Urothelium cell line (cell line): ENCODE data around the gene HECA.
A peak's percentile ranks its signal among the peaks of the same experiment; 100 is the strongest.
"Not testable (repeated sequence)": the region's sequence is repeated elsewhere in the genome, so short reads cannot be mapped to it uniquely, and the experiment has no call there.

Experiments
- DNase-seq: peaks from one replicate; pipeline ENCODE4 v3.0.0; 2011; ENCODE audit warnings: low spot score, mixed read lengths
- FAIRE-seq: peaks from 2 replicates; lab custom pipeline; 2011; peaks lifted over from hg19 to GRCh38; lab: Jason Lieb, UNC

Gene HECA

GRCh38 chr6:139201378-139201777 lies 66.5 kb downstream of the HECA start:
- FAIRE-seq (no peak), DNase-seq (no peak)

GRCh38 chr6:139204978-139205377 lies 70.1 kb downstream of the HECA start:
- FAIRE-seq (no peak), DNase-seq (no peak)

GRCh38 chr6:139205843-139206242 lies 71.0 kb downstream of the HECA start:
- FAIRE-seq: no peak
- DNase-seq: no peak

GRCh38 chr6:139210766-139211165 lies 75.9 kb downstream of the HECA start:
- not testable (repeated sequence) for DNase-seq, FAIRE-seq

- not testable (repeated sequence) for FAIRE-seq, DNase-seq
Measured at GRCh38 chr6:139212460-139212859, 77.6 kb downstream of the HECA start.

GRCh38 chr6:139219271-139219729 lies 84.4 kb downstream of the HECA start:
- FAIRE-seq: peak; percentile 52

GRCh38 chr6:139219746-139220145 lies 84.9 kb downstream of the HECA start:
- DNase-seq (no peak), FAIRE-seq (no peak)

More at GRCh38 chr6:139219271-139219729, 84.4 kb downstream of the HECA start:
- DNase-seq: peak; percentile 82

GRCh38 chr6:139228387-139228786 lies 93.5 kb downstream of the HECA start:
- not testable (repeated sequence) for DNase-seq, FAIRE-seq
